UCSD-AML1 (cell line): ENCODE measurements around the gene LANCL3.

Experiments used
- DNase-seq: peaks from one replicate; lab custom pipeline; 2025; ENCODE audit not compliant: unreplicated experiment; lab: John Stamatoyannopoulos, UW

The LANCL3 gene

GRCh38 chrX:37678574-37678973 lies 107.1 kb downstream of the LANCL3 start:
- DNase-seq, result no peak

- DNase-seq, result no peak
Measured at GRCh38 chrX:37679230-37679629, 107.8 kb downstream of the LANCL3 start.

GRCh38 chrX:37679888-37680287 lies 108.4 kb downstream of the LANCL3 start:
- no peak for DNase-seq

GRCh38 chrX:37684426-37684825 lies 113.0 kb downstream of the LANCL3 start:
- DNase-seq, result no peak

GRCh38 chrX:37684973-37685372 lies 113.5 kb downstream of the LANCL3 start:
- no peak for DNase-seq

GRCh38 chrX:37685381-37686359 lies 114.2 kb downstream of the LANCL3 start, which contains the start of gene XK:
Gene XK (plus strand): TSS chrX:37685791. CDS start chrX:37685962, 171 bp downstream.
- no peak for DNase-seq

GRCh38 chrX:37686369-37686995 lies 115.0 kb downstream of the LANCL3 start:
- DNase-seq, result no peak

GRCh38 chrX:37686996-37687395 lies 115.5 kb downstream of the LANCL3 start:
- no peak for DNase-seq

- DNase-seq, result no peak
Measured at GRCh38 chrX:37690119-37690518, 118.7 kb downstream of the LANCL3 start.

GRCh38 chrX:37692918-37693317 lies 121.5 kb downstream of the LANCL3 start:
- DNase-seq, result no peak

- DNase-seq, result no peak
Measured at GRCh38 chrX:37697169-37697760, 125.8 kb downstream of the LANCL3 start.

- no peak for DNase-seq
Measured at GRCh38 chrX:37701588-37701987, 130.1 kb downstream of the LANCL3 start.

GRCh38 chrX:37711991-37712390 lies 140.5 kb downstream of the LANCL3 start:
- DNase-seq, result no peak

GRCh38 chrX:37712458-37712857 lies 141.0 kb downstream of the LANCL3 start:
- DNase-seq, result no peak

- DNase-seq, result no peak
Measured at GRCh38 chrX:37714479-37714878, 143.0 kb downstream of the LANCL3 start.

- no peak for DNase-seq
Measured at GRCh38 chrX:37716602-37717001, 145.1 kb downstream of the LANCL3 start.

- no peak for DNase-seq
Measured at GRCh38 chrX:37717708-37718107, 146.2 kb downstream of the LANCL3 start.

- no peak for DNase-seq
Measured at GRCh38 chrX:37722595-37722994, 151.1 kb downstream of the LANCL3 start.

GRCh38 chrX:37726346-37726745 lies 154.9 kb downstream of the LANCL3 start:
- DNase-seq, result no peak
